Gastroesophageal sphincter (tissue), 4 donors: ENCODE measurements around the gene CLNS1A. TPM values are rescaled to one million over a fixed set of nuclear protein-coding genes. Genes with fewer than 3 reads are reported as not detected.
A peak's percentile ranks its signal among the peaks of the same experiment; 100 is the strongest.
"Not testable (repeated sequence)": the region's sequence is repeated elsewhere in the genome, so short reads cannot be mapped to it uniquely, and the experiment has no call there.

Source experiments
- ATAC-seq: fragments of 150-250 bp; one replicate; pipeline ENCODE4 v1.9.1; 2016; ENCODE audit warnings: mild to moderate bottlenecking, moderate library complexity
- H3K27ac ChIP-seq, 4 donors: fragments of 200-600 bp; sonication (generic) in 3 of 4; 1 replicate in 3 of 4; 2 replicates in 1 of 4; pipeline ENCODE4 v1.5.1; 2016 to 2019
- H3K27me3 ChIP-seq: fragments of 200-600 bp; sonication (generic); one replicate; pipeline ENCODE4 v1.5.1; 2019
- H3K36me3 ChIP-seq, 2 donors: fragments of 200-600 bp; sonication (generic); one replicate each; pipeline ENCODE4 v1.5.1; 2019; ENCODE audit warnings: control low read depth in 1 of 2
- H3K4me1 ChIP-seq, 3 donors: fragments of 200-600 bp; sonication (generic); 1 replicate in 2 of 3; 2 replicates in 1 of 3; pipeline ENCODE4 v1.5.1; 2016 to 2019; ENCODE audit warnings: control low read depth in 2 of 3
- H3K4me3 ChIP-seq, 2 donors: fragments of 200-600 bp; sonication (generic); one replicate each; pipeline ENCODE4 v1.5.1; 2019; ENCODE audit warnings: mild to moderate bottlenecking in 1 of 2, moderate library complexity in 1 of 2
- H3K9me3 ChIP-seq, 3 donors: fragments of 200-600 bp; sonication (generic); one replicate each; pipeline ENCODE4 v1.5.1; 2017 to 2019; ENCODE audit warnings: control low read depth in 2 of 3
- EP300 ChIP-seq: sonication (generic); formaldehyde crosslinking; IDR thresholded peaks from one replicate; pipeline ENCODE4 v1.6.1; 2017; ENCODE audit warnings: antibody characterized with exemption, mild to moderate bottlenecking
- POLR2A ChIP-seq, 2 donors: fragments of 450-650 bp; IDR thresholded peaks; one replicate each; pipeline ENCODE4 v1.6.1; 2017; ENCODE audit warnings: antibody characterized with exemption in 2 of 2, mild to moderate bottlenecking in 2 of 2, moderate library complexity in 1 of 2
- POLR2AphosphoS5 ChIP-seq: sonication (generic); formaldehyde crosslinking; IDR thresholded peaks from one replicate; pipeline ENCODE4 v1.6.1; 2017; ENCODE audit warnings: antibody characterized with exemption
- WGBS, 2 donors: methylation state at CpG; one replicate each; pipeline ENCODE4 v1.1.5; 2018; ENCODE audit warnings: low coverage in 1 of 2; 5-methylcytosine and 5-hydroxymethylcytosine counted together
- total RNA-seq, 4 donors: library from RNA; depleted of rRNA; stranded (reverse); fragments of >200 nt; gene quantifications; one replicate each; pipeline ENCODE4 v1.1.0, GENCODE V29; 2016
- TF ChIP-seq, protein P1 (sequence below), 4 experiments: fragments of 200-600 bp in 2 of 4; fragments of 450-650 bp in 2 of 4; sonication (generic) in 1 of 4; IDR thresholded peaks; one replicate each; pipeline ENCODE4 v1.5.1; 2017 to 2019; ENCODE audit warnings: antibody characterized with exemption in 4 of 4, mild to moderate bottlenecking in 2 of 4, moderate library complexity in 2 of 4

The CLNS1A gene
- total RNA-seq, 4 donors from 2014 or later, result 53.6 to 98.6 (median 79.9) TPM

DNA sequence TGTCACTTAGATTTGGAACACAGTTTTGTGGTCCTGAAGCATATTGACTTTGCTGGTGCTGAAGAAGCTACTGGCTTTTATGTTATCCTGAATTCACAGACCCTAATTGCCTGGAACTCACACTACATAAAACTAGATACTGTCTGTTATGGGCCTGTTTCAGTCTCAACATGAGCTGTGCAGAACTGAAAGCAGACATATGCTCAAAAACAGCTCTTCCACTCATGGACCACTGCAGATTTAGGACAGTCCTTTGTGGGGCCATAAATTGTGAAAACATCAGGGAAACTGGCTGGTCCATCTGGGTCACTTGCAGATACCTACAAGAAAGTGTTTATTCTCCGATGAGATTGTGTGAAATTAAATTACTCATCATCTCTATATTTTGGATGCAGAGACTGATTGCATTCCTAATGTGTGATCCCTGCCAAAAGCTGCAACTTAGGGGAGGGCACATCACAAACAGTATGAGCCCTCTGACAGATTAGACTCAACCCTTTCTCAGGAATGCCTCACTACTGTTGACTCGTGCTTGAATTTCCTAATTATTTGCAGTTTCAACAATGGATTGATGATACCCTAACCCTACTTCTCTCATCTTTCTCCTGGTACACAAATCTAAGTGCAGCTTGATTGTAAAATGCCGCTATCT lies 10.2 kb upstream of the CLNS1A start:
- no peaks in the 10 kb centered on the region for H3K4me1 ChIP-seq
- no peak overlapping the region for H3K4me3 ChIP-seq
- H3K36me3 ChIP-seq, result no peaks in the 10 kb centered on the region
- no peaks in the 10 kb centered on the region for H3K9me3 ChIP-seq
- H3K27ac ChIP-seq, result no peak overlapping the region
- WGBS, 2 donors, result 67 to 83% methylated on average over 3 of the region's 3 CpGs
- ATAC-seq, result no peak
- TF ChIP-seq POLR2A (IDR thresholded peaks at IDR 0.05) (no peak), EP300 (no peak), POLR2AphosphoS5 (no peak)
- TF ChIP-seq, protein P1, sequence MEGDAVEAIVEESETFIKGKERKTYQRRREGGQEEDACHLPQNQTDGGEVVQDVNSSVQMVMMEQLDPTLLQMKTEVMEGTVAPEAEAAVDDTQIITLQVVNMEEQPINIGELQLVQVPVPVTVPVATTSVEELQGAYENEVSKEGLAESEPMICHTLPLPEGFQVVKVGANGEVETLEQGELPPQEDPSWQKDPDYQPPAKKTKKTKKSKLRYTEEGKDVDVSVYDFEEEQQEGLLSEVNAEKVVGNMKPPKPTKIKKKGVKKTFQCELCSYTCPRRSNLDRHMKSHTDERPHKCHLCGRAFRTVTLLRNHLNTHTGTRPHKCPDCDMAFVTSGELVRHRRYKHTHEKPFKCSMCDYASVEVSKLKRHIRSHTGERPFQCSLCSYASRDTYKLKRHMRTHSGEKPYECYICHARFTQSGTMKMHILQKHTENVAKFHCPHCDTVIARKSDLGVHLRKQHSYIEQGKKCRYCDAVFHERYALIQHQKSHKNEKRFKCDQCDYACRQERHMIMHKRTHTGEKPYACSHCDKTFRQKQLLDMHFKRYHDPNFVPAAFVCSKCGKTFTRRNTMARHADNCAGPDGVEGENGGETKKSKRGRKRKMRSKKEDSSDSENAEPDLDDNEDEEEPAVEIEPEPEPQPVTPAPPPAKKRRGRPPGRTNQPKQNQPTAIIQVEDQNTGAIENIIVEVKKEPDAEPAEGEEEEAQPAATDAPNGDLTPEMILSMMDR (IDR thresholded peaks at IDR 0.05), result no peak
- peaks cover 7% of the 10 kb centered on the region for H3K27me3 ChIP-seq

DNA sequence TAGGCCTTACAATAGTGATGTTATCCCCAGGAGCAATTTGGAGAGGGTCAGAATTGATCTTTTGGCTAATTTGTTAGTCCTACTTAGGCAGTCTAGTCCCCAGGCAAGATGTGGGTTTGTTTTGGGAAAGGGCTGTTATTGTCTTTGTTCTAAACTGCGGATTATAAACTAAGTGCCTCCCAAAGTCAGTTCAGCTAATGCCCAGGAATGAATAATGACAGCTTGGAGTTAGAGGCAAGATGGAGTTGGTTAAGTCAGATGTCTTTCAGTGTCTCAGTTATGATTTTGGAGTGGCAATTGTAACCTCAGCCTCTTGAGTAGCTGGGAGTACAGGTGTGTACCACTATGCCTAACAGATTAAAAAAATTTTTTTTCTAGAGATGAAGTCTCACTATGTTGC lies 7.3 kb upstream of the CLNS1A start:
- no peaks in the 10 kb centered on the region for H3K4me1 ChIP-seq
- TF ChIP-seq EP300 (no peak), POLR2AphosphoS5 (no peak), POLR2A (IDR thresholded peaks at IDR 0.05) (no peak)
- TF ChIP-seq, protein P1 (IDR thresholded peaks at IDR 0.05), result no peak
- ATAC-seq, result no peak
- H3K27me3 ChIP-seq, result peaks cover 7% of the 10 kb centered on the region
- H3K4me3 ChIP-seq, result no peak overlapping the region
- 83% methylated on average over 1 of the region's 1 CpG; no CpG with 5 or more reads in 1 of the 2 donors for WGBS, 2 donors
- no peaks in the 10 kb centered on the region for H3K9me3 ChIP-seq
- no peak overlapping the region for H3K27ac ChIP-seq
- no peaks in the 10 kb centered on the region for H3K36me3 ChIP-seq

DNA sequence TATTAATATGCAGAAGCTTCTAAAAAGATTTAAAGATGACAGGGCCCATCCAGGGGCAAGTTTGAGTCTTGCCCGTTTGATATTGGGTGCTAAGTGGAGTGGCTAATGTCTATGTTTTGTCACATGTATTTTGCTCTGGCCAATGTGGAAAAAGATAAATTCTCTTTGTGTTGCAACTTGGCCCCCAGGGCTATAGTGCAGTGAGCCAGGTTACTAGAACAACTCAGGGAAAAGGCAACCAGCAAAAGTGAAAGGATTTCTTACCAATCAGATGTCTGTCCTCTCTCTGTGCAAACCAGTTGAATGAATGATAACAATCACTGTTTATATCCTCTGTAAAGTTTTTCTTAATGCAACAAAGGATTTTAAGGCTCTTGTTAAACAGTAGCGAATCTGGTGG lies 4.6 kb upstream of the CLNS1A start:
- no peak for ATAC-seq
- no peaks in the 10 kb centered on the region for H3K36me3 ChIP-seq
- no peak overlapping the region for H3K4me3 ChIP-seq
- TF ChIP-seq, protein P1 (IDR thresholded peaks at IDR 0.05), result no peak
- no peak for TF ChIP-seq POLR2AphosphoS5
- no peak for TF ChIP-seq POLR2A (IDR thresholded peaks at IDR 0.05)
- no peak for TF ChIP-seq EP300
- peaks cover 0 to 6% (median 3%) of the 10 kb centered on the region in 3 donors for H3K4me1 ChIP-seq
- WGBS, 2 donors, result 78 to 88% methylated on average over 2 of the region's 2 CpGs
- H3K9me3 ChIP-seq, result no peaks in the 10 kb centered on the region
- H3K27me3 ChIP-seq, result peaks cover 7% of the 10 kb centered on the region
- H3K27ac ChIP-seq, result no peak overlapping the region

DNA sequence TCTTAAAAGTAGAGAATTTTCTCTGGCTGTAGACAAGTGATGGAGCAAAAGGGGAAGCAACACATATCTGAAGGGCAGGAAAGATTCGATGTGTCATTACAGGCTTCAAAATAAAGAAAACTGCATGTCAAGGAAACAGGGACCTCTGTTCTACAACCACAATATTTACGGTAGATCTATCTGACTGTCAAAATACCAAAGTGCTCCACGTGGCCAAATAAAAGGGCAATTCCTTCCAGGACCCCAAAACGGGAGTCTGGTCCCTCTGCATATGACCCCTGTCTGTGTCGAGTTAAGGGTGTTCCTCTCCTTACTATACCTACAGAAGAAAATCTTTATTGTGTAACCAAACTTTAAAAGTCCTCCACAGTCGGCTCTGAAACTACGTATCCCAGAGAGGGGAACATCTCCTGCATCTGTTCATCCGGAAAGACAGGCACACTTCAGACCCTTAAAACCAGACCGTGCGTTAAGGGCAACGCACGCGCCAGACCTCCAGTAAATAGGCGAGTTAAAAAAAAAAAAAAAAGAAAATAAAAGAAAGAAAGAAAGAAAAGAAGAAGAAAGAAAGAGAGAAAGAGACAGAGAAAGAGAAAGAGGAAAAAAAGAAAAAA lies 756 bp downstream of the CLNS1A start:
- Histone ChIP-seq H3K27me3 (no peaks in the 10 kb centered on the region), H3K9me3 (no peaks in the 10 kb centered on the region), H3K4me3 (peak overlapping the region; percentile 47 to 93), H3K27ac (peak overlapping the region in 2 of 4 donors; percentile 83 to 84), H3K36me3 (no peaks in the 10 kb centered on the region), H3K4me1 (peaks cover 3 to 43% (median 14%) of the 10 kb centered on the region in 3 donors)
- 4 to 8% methylated on average over 6 to 8 of the region's 14 CpGs for WGBS, 2 donors
- TF ChIP-seq POLR2A (IDR thresholded peaks at IDR 0.05) (no peak), EP300 (no peak), POLR2AphosphoS5 (no peak)
- TF ChIP-seq, protein P1 (IDR thresholded peaks at IDR 0.05), result no peak
- ATAC-seq, result no peak

DNA sequence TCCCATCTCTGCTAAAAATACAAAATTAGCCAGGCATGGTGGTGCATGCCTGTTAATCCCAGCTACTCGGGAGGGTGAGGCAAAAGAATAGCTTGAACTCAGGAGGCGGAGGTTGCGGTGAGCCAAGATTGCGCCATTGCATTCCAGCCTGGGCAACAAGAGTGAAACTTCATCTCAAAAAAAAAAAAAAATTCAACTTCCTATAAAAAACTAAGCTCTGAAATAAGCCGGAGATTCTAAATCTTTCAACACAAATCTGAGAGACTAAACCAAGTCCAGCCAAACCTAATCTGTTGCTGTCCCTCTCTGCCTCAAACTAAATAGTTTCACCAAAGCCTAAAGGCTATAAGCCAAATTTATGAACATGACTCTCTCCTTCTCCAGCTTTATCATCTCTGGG lies 3.7 kb downstream of the CLNS1A start:
- H3K36me3 ChIP-seq, H3K27ac ChIP-seq, H3K27me3 ChIP-seq, ATAC-seq, H3K9me3 ChIP-seq, H3K4me3 ChIP-seq: not testable (repeated sequence)
- WGBS, 2 donors, result 78 to 94% methylated on average over 5 of the region's 5 CpGs
- H3K4me1 ChIP-seq, result peaks cover 3 to 43% (median 14%) of the 10 kb centered on the region in 3 donors
